Caco-2 (cell line): Measurements from ENCODE around the gene RERE. TPM values are rescaled to one million over a fixed set of nuclear protein-coding genes. Genes with fewer than 3 reads are reported as not detected.

Source experiments
- BruUV-seq: library from RNA; stranded (reverse); fragments of 400-500 nt; replicated peaks from 2 replicates; lab custom pipeline; 2021; lab: Mats Ljungman, UMichigan
- CTCF ChIA-PET: fragments of 300-600 bp; sonication (Branson Sonifier 250); formaldehyde crosslinking; loops from one replicate; lab custom pipeline; 2022; ENCODE audit warnings: antibody characterized with exemption; lab: Charles Lee
- POLR2A ChIA-PET: fragments of 300-600 bp; sonication (Branson Sonifier 250); formaldehyde crosslinking; loops from one replicate; lab custom pipeline; 2022; ENCODE audit warnings: antibody characterized with exemption; lab: Charles Lee
- DNase-seq, 2 experiments: peaks; one replicate each; pipeline versions ENCODE4 v3.0.0 to v3.0.0-alpha.2; 2020 to 2022
- H3K27me3 ChIP-seq: replicated peaks from 2 replicates; pipeline ENCODE4 v1.6.0; 2011; ENCODE audit warnings: low read length; ENCODE audit not compliant: control insufficient read depth, insufficient read depth
- H3K36me3 ChIP-seq: 2 replicates; pipeline ENCODE4 v1.5.1; 2011; ENCODE audit warnings: low read length; ENCODE audit not compliant: control insufficient read depth, insufficient read depth
- H3K4me1 ChIP-seq: fragments of 250-450 bp; sonication (Bioruptor Pico); 2 replicates; pipeline ENCODE4 v1.5.1; 2020; ENCODE audit warnings: mild to moderate bottlenecking
- H3K4me3 ChIP-seq: 2 replicates; pipeline ENCODE4 v1.5.1; 2011; ENCODE audit warnings: low read depth, mild to moderate bottlenecking, control low read depth, low read length
- H3K9me3 ChIP-seq: fragments of 250-450 bp; sonication (Bioruptor Pico); 2 replicates; pipeline ENCODE4 v1.5.1; 2020; ENCODE audit warnings: mild to moderate bottlenecking, moderate library complexity
- H3K27ac Mint-ChIP-seq: one replicate; pipeline ENCODE4 v1.8.0; 2022; ENCODE audit warnings: mixed read lengths; ENCODE audit not compliant: unreplicated experiment
- H3K27me3 Mint-ChIP-seq: one replicate; pipeline ENCODE4 v1.8.0; 2022; ENCODE audit warnings: mixed read lengths; ENCODE audit not compliant: insufficient read depth, unreplicated experiment
- H3K36me3 Mint-ChIP-seq: one replicate; pipeline ENCODE4 v1.8.0; 2022; ENCODE audit warnings: mild to moderate bottlenecking, mixed read lengths; ENCODE audit not compliant: insufficient read depth, unreplicated experiment
- H3K4me1 Mint-ChIP-seq: one replicate; pipeline ENCODE4 v1.8.0; 2022; ENCODE audit warnings: low read depth, mixed read lengths; ENCODE audit not compliant: unreplicated experiment
- H3K4me3 Mint-ChIP-seq: one replicate; pipeline ENCODE4 v1.8.0; 2022; ENCODE audit warnings: mild to moderate bottlenecking, moderate library complexity, mixed read lengths; ENCODE audit not compliant: unreplicated experiment
- H3K9me3 Mint-ChIP-seq: one replicate; pipeline ENCODE4 v1.8.0; 2022; ENCODE audit warnings: mixed read lengths; ENCODE audit not compliant: unreplicated experiment
- CTCF ChIP-seq, 2 experiments: fragments of 200-600 bp in 1 of 2; IDR thresholded peaks; 1 replicate in 1 of 2; 2 replicates in 1 of 2; pipeline versions ENCODE4 v1.5.1 to v1.8.0; 2011 to 2022; ENCODE audit warnings: antibody characterized with exemption in 1 of 2, control low read depth in 1 of 2, inconsistent platforms in 1 of 2, low read depth in 1 of 2, low read length in 1 of 2, mild to moderate bottlenecking in 1 of 2, moderate library complexity in 1 of 2; ENCODE audit not compliant: insufficient read depth in 1 of 2, severe bottlenecking in 1 of 2, unreplicated experiment in 1 of 2
- intact Hi-C: fragments of 100-400 bp; cut with micrococcal nuclease; formaldehyde crosslinking; loops from one replicate; pipeline ENCODE4 v1.10.0; 2022; ENCODE audit not compliant: unreplicated experiment
- total RNA-seq: library from RNA; stranded (reverse); gene quantifications from 2 replicates; pipeline ENCODE4 v1.2.3, GENCODE V29; 2022

The RERE gene
- total RNA-seq, 1 experiment from 2014 or later = 85.2 TPM

GRCh38 chr1:8364528-8365442, 452.7 kb downstream of the RERE start:
- no peak for TF ChIP-seq CTCF (IDR thresholded peaks at IDR 0.05; ENCODE audit: insufficient read depth in 1 of 2, low read depth in 1 of 2, low read length in 1 of 2, severe bottlenecking in 1 of 2, unreplicated experiment in 1 of 2)
- ChIA-PET CTCF (no interaction called here), POLR2A (no interaction called here)
- Histone ChIP-seq H3K36me3 (peaks cover 2% of the 10 kb centered on the region; the same call in 1 of the 2 replicates), H3K9me3 (no peaks in the 10 kb centered on the region), H3K27me3 (no peaks in the 10 kb centered on the region), H3K4me3 (no peak overlapping the region), H3K4me1 (peaks cover 4% of the 10 kb centered on the region; the same call in 1 of the 2 replicates)
- no peaks in the 10 kb centered on the region for H3K4me1 Mint-ChIP-seq
- H3K36me3 Mint-ChIP-seq = peaks cover 45% of the 10 kb centered on the region
- DNase-seq = no peak
- H3K4me3 Mint-ChIP-seq = no peak overlapping the region
- H3K9me3 Mint-ChIP-seq = no peaks in the 10 kb centered on the region
- intact Hi-C loops = no loop called here
- H3K27me3 Mint-ChIP-seq = no peaks in the 10 kb centered on the region
- BruUV-seq = no TSS peak
- no peak overlapping the region for H3K27ac Mint-ChIP-seq

- Histone ChIP-seq H3K36me3 (peaks cover 2% of the 10 kb centered on the region; the same call in 1 of the 2 replicates), H3K27me3 (no peaks in the 10 kb centered on the region), H3K4me1 (peaks cover 4% of the 10 kb centered on the region; the same call in 1 of the 2 replicates), H3K9me3 (no peaks in the 10 kb centered on the region), H3K4me3 (no peak overlapping the region)
- Mint-ChIP-seq H3K4me1 (no peaks in the 10 kb centered on the region), H3K9me3 (no peaks in the 10 kb centered on the region), H3K27me3 (no peaks in the 10 kb centered on the region), H3K4me3 (no peak overlapping the region), H3K36me3 (peaks cover 50% of the 10 kb centered on the region), H3K27ac (no peak overlapping the region)
- POLR2A ChIA-PET = no interaction called here
- intact Hi-C loops = no loop called here
- DNase-seq = no peak
- no TSS peak for BruUV-seq
- TF ChIP-seq CTCF (IDR thresholded peaks at IDR 0.05; ENCODE audit: insufficient read depth in 1 of 2, low read depth in 1 of 2, low read length in 1 of 2, severe bottlenecking in 1 of 2, unreplicated experiment in 1 of 2) = no peak
- CTCF ChIA-PET = interaction anchor here (0.8 kb wide), 1 partner anchor 17 kb away, joined by 3 read pairs; no protein-coding TSS in a partner anchor
Measured at GRCh38 chr1:8363767-8364301, 453.6 kb downstream of the RERE start.

- CTCF ChIA-PET = interaction anchor here (0.8 kb wide), 1 partner anchor 16 kb away, joined by 3 read pairs; no protein-coding TSS in a partner anchor
- no peak overlapping the region for H3K4me3 Mint-ChIP-seq
Measured at GRCh38 chr1:8363186-8363766, 454.2 kb downstream of the RERE start.

More at GRCh38 chr1:8363186-8363766, 454.2 kb downstream of the RERE start:
- H3K9me3 ChIP-seq = no peaks in the 10 kb centered on the region
- H3K9me3 Mint-ChIP-seq = no peaks in the 10 kb centered on the region
- DNase-seq = no peak
- H3K4me1 Mint-ChIP-seq = no peaks in the 10 kb centered on the region
- no peaks in the 10 kb centered on the region for H3K27me3 ChIP-seq
- POLR2A ChIA-PET = no interaction called here
- H3K27me3 Mint-ChIP-seq = no peaks in the 10 kb centered on the region
- intact Hi-C loops = no loop called here
- TF ChIP-seq CTCF (IDR thresholded peaks at IDR 0.05; ENCODE audit: insufficient read depth in 1 of 2, low read depth in 1 of 2, low read length in 1 of 2, severe bottlenecking in 1 of 2, unreplicated experiment in 1 of 2) = no peak
- peaks cover 4% of the 10 kb centered on the region; the same call in 1 of the 2 replicates for H3K4me1 ChIP-seq
- peaks cover 2% of the 10 kb centered on the region; the same call in 1 of the 2 replicates for H3K36me3 ChIP-seq
- no peak overlapping the region for H3K4me3 ChIP-seq
- no TSS peak for BruUV-seq
- H3K36me3 Mint-ChIP-seq = peaks cover 54% of the 10 kb centered on the region
- no peak overlapping the region for H3K27ac Mint-ChIP-seq
